ENCODE results near the gene FXN.
"Not testable (repeated sequence)": the region's sequence is repeated elsewhere in the genome, so short reads cannot be mapped to it uniquely, and the experiment has no call there.

Gene FXN

DNA sequence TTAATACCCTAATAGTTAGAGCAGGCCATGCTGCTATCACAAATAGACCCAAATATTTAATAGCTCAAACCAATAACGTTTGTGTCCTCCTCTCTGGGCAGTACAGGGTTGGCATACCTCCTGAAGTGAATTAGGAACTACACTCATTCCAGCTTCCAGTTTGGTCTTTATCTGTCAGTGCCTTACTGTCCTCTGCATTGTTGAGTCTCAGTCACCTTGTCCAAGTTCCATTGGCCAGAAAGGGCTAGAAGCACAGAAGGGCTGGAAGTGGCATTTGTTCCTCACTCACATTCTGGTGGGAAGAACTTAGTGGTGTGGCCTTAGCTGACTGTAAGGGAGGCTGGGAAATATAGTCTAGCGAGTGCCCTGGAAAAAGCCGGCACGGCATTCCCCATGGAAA, 11.2 kb downstream of the FXN start:
- TF ChIP-seq, protein P1, sequence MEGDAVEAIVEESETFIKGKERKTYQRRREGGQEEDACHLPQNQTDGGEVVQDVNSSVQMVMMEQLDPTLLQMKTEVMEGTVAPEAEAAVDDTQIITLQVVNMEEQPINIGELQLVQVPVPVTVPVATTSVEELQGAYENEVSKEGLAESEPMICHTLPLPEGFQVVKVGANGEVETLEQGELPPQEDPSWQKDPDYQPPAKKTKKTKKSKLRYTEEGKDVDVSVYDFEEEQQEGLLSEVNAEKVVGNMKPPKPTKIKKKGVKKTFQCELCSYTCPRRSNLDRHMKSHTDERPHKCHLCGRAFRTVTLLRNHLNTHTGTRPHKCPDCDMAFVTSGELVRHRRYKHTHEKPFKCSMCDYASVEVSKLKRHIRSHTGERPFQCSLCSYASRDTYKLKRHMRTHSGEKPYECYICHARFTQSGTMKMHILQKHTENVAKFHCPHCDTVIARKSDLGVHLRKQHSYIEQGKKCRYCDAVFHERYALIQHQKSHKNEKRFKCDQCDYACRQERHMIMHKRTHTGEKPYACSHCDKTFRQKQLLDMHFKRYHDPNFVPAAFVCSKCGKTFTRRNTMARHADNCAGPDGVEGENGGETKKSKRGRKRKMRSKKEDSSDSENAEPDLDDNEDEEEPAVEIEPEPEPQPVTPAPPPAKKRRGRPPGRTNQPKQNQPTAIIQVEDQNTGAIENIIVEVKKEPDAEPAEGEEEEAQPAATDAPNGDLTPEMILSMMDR (IDR thresholded peaks at IDR 0.05; ENCODE audit: extremely low read depth, insufficient read depth, missing control alignments) = no peak
- DNase-seq (ENCODE audit: low spot score) = no peak
- in situ Hi-C loops (cut with MboI; ENCODE audit: low pct_unique_long_range_greater_than_20kb, low sequenced_read_pairs, unreplicated experiment) = no loop called here

DNA sequence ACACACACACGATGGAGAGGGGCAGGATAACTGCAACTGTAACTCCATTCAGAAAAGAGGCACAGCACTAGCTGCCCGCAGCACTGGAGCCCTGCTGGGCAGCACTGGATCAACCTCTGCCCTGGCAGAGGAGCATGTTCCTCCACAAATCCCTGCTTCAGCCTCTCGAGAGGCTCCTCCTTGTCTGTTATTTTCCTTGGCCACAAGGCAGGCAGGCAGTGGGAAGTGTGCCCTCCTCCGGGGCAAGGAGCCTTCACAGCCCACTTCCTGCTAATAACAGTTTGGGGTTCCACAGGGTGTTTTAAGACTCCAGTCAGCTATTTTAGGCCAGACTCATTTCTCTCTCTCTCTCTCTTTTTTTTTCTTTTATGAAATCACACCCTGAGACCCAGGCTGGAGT, 11.8 kb downstream of the FXN start:
- TF ChIP-seq, protein P1 (IDR thresholded peaks at IDR 0.05; ENCODE audit: extremely low read depth, insufficient read depth, missing control alignments) = no peak
- in situ Hi-C loops (cut with MboI; ENCODE audit: low pct_unique_long_range_greater_than_20kb, low sequenced_read_pairs, unreplicated experiment) = no loop called here
- no peak for DNase-seq (ENCODE audit: low spot score)

DNA sequence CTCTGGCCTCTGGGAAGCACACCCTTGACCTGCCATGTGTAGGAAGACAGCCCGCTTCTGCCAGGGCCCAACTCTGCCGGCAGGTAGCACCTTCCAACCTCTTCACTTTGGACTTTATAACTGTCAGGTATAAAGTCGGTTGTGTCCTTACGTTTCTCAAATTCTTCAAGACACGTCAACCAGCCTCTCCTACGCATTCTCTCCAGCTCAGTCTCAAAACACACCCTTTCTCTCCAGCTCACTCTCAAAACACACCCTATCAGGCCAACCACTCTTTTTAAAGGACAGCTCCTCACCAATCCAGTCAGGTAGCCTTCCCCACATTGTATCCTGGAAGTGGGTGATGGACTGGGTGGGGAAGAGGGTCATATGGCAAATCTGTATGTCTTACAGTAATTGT, 13.5 kb downstream of the FXN start:
- in situ Hi-C loops (cut with MboI; ENCODE audit: low pct_unique_long_range_greater_than_20kb, low sequenced_read_pairs, unreplicated experiment) = no loop called here
- DNase-seq (ENCODE audit: low spot score) = no peak
- TF ChIP-seq, protein P1 (IDR thresholded peaks at IDR 0.05; ENCODE audit: extremely low read depth, insufficient read depth, missing control alignments) = no peak

DNA sequence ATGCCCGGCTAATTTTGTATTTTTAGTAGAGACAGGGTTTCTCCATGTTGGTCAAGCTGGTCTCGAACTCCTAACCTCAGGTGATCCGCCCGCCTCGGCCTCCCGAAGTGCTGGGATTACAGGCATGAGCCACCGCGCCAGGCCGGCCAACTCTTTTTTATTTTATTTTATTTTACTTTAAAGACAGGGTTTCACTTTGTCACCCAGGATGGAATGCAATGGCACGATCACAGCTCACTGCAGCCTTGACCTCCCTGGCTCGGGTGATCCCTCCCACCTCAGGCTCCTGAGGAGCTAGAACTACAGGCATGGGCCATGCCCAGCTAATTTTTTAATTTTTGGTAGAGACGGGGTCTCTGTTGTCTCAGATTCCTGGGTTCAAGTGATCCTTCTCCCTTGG, 15.4 kb downstream of the FXN start:
- in situ Hi-C loops (cut with MboI; ENCODE audit: low pct_unique_long_range_greater_than_20kb, low sequenced_read_pairs, unreplicated experiment) = loop anchor here (10.0 kb wide), 1 partner anchor 144 kb away; no protein-coding TSS in a partner anchor
- not testable (repeated sequence) for DNase-seq (ENCODE audit: low spot score)

DNA sequence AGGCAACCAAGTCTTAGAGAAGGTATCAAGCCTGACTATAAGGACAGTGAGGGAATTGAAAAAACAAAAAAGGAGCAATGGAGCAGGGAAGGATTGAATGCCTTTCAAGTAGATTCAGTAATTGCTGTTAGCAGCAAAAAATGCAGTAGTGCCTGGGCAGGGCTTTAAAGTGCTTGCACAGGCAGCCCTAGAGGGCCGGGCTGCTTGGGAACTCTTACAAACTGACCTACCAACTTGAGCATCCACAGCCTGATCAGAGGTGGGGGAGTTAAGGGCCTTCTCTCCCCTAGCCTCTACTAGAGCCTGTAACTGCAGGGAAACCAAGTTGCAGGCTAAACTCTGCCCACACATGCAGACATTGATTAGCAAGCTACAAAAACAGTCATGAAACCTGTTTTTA, 19.4 kb downstream of the FXN start:
- DNase-seq (ENCODE audit: low spot score) = no peak
- in situ Hi-C loops (cut with MboI; ENCODE audit: low pct_unique_long_range_greater_than_20kb, low sequenced_read_pairs, unreplicated experiment) = loop anchor here (10.0 kb wide), 1 partner anchor 140 kb away; no protein-coding TSS in a partner anchor
- TF ChIP-seq, protein P1 (IDR thresholded peaks at IDR 0.05; ENCODE audit: extremely low read depth, insufficient read depth, missing control alignments) = no peak

DNA sequence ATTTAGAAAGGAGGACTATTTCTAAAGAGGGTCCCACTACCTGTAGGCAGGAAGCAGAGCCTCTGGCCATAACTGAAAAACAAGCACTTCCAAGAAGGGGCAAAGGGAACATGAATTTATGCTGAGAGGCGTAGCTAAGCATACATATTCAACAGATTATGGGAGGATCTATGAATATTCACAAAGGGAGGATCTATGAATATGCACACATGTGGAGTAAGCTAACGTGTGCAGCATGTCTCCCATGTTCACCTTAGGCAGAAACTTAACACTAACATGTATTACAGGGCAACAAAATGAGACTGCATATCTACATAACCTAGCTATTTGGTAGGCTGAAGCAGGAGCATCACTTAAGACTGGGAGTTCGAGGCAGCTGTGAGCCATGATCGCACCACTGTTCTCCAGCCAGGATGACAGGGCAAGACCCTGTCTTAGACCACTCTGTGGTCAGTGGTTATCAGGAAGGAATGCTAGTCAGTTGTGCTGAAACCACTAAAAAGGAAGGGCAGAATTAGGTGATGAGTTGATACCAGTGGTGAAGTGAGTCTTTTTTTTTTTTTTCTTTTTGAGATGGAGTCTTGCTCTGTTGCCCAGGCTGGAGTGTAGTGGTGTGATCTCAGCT, 20.8 kb downstream of the FXN start:
- TF ChIP-seq, protein P1 (IDR thresholded peaks at IDR 0.05; ENCODE audit: extremely low read depth, insufficient read depth, missing control alignments) = no peak
- no peak for DNase-seq (ENCODE audit: low spot score)
- in situ Hi-C loops (cut with MboI; ENCODE audit: low pct_unique_long_range_greater_than_20kb, low sequenced_read_pairs, unreplicated experiment) = loop anchor here (10.0 kb wide), 1 partner anchor 138 kb away; no protein-coding TSS in a partner anchor

DNA sequence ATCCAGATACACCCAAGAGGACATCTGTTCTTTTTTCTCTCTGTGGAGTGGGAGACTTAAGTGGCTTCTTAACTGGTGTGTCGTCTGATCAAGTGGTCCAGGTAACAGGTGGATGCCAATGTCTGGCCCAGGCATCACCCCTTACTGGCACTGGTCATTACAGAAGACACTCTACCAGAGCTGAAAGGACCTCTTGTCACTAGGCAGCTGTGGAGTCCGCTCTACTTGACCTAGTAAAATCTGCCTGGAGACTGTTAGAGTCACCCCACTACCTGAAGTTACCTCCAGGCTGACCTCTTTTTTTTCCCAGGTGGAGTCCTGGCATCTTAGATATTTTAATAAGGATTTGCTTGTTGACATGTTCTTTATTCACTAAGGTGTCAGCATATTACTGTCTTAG, 22.5 kb downstream of the FXN start:
- in situ Hi-C loops (cut with MboI; ENCODE audit: low pct_unique_long_range_greater_than_20kb, low sequenced_read_pairs, unreplicated experiment) = loop anchor here (10.0 kb wide), 1 partner anchor 137 kb away; no protein-coding TSS in a partner anchor
- DNase-seq (ENCODE audit: low spot score) = no peak
- TF ChIP-seq, protein P1 (IDR thresholded peaks at IDR 0.05; ENCODE audit: extremely low read depth, insufficient read depth, missing control alignments) = no peak
